K562 (cell line): ENCODE measurements around the gene SLC19A1. TPM values are rescaled to one million over a fixed set of nuclear protein-coding genes. Genes with fewer than 3 reads are reported as not detected.

Source experiments
- ATF6 ChIP-seq: sonication (generic); formaldehyde crosslinking; IDR thresholded peaks from 2 replicates; pipeline ENCODE4 v1.4.0; 2020; ENCODE audit warnings: mild to moderate bottlenecking, missing genetic modification reagents
- CREM ChIP-seq: IDR thresholded peaks from 2 replicates; pipeline ENCODE4 v1.6.1; 2014; ENCODE audit warnings: antibody characterized with exemption, low read depth
- E4F1 ChIP-seq: fragments of 250-450 bp; sonication (Bioruptor Pico); IDR thresholded peaks from 2 replicates; pipeline ENCODE4 v1.5.0; 2021; ENCODE audit warnings: mild to moderate bottlenecking, borderline replicate concordance
- EZH2 ChIP-seq: IDR thresholded peaks from 2 replicates; pipeline ENCODE4 v1.6.1; 2012; ENCODE audit warnings: low read depth, mild to moderate bottlenecking, inconsistent platforms, low read length, borderline replicate concordance
- HDAC6 ChIP-seq: IDR thresholded peaks from 2 replicates; pipeline ENCODE4 v1.6.1; 2012; ENCODE audit warnings: low read depth, mild to moderate bottlenecking, control low read depth, inconsistent platforms, low read length, moderate library complexity
- HMGN3 ChIP-seq: IDR thresholded peaks from 2 replicates; pipeline ENCODE4 v1.6.1; 2011; ENCODE audit warnings: borderline replicate concordance, low read depth, mild to moderate bottlenecking, mixed read lengths, low read length; ENCODE audit not compliant: insufficient read length; ENCODE audit errors: extremely low read depth
- KDM5B ChIP-seq: fragments of 200-600 bp; sonication (generic); IDR thresholded peaks from 2 replicates; pipeline ENCODE4 v1.6.1; 2012; ENCODE audit warnings: low read depth, mild to moderate bottlenecking, moderate library complexity, low read length, control low read depth, inconsistent platforms; ENCODE audit not compliant: insufficient replicate concordance
- MCM5 ChIP-seq: fragments of 450-650 bp; IDR thresholded peaks from 2 replicates; pipeline ENCODE4 v1.6.1; 2016; ENCODE audit warnings: low read depth
- MEF2D ChIP-seq: conservative IDR thresholded peaks from 2 replicates; pipeline ENCODE4 v1.6.1; 2016; ENCODE audit warnings: low read depth, missing genetic modification characterization, missing compliant biosample characterization
- NKRF ChIP-seq: fragments of 450-650 bp; IDR thresholded peaks from 2 replicates; pipeline ENCODE4 v1.6.1; 2016; ENCODE audit warnings: borderline replicate concordance
- POLR2G ChIP-seq: fragments of 200-400 bp; formaldehyde crosslinking; IDR thresholded peaks from 2 replicates; pipeline ENCODE4 v1.6.1; 2017; ENCODE audit warnings: low read depth, mild to moderate bottlenecking, antibody characterized with exemption, low read length, moderate library complexity
- PRMT5 ChIP-seq: sonication (generic); formaldehyde crosslinking; IDR thresholded peaks from 2 replicates; pipeline ENCODE4 v1.5.0; 2020; ENCODE audit warnings: missing genetic modification reagents
- RBFOX2 ChIP-seq: fragments of 200-400 bp; formaldehyde crosslinking; IDR thresholded peaks from 2 replicates; pipeline ENCODE4 v1.6.1; 2017; ENCODE audit warnings: low read depth, mild to moderate bottlenecking, low read length, moderate library complexity
- SP2 ChIP-seq: IDR thresholded peaks from 2 replicates; pipeline ENCODE4 v1.6.1; 2011; ENCODE audit warnings: mild to moderate bottlenecking, low read depth, low read length, moderate library complexity; ENCODE audit not compliant: poor library complexity, severe bottlenecking; ENCODE audit errors: extremely low read depth
- TGIF2 ChIP-seq: sonication (generic); formaldehyde crosslinking; IDR thresholded peaks from 2 replicates; pipeline ENCODE4 v1.8.1; 2022; ENCODE audit warnings: mild to moderate bottlenecking, missing genetic modification reagents, moderate library complexity
- ZBTB1 ChIP-seq: sonication (generic); formaldehyde crosslinking; IDR thresholded peaks from 2 replicates; pipeline ENCODE4 v1.8.1; 2023; ENCODE audit warnings: missing genetic modification reagents, low read depth, mild to moderate bottlenecking, borderline replicate concordance
- ZBTB33 ChIP-seq: sonication (generic); formaldehyde crosslinking; IDR thresholded peaks from 2 replicates; pipeline ENCODE4 v1.8.1; 2023; ENCODE audit warnings: mild to moderate bottlenecking, missing genetic modification reagents
- ZFP1 ChIP-seq: fragments of 450-650 bp; formaldehyde crosslinking; IDR thresholded peaks from 2 replicates; pipeline ENCODE4 v1.4.0; 2020; ENCODE audit warnings: mild to moderate bottlenecking, mixed read lengths
- ZNF175 ChIP-seq: fragments of 200-800 bp; sonication (Bioruptor generic); IDR thresholded peaks from 2 replicates; pipeline ENCODE4 v1.6.1; 2016; ENCODE audit warnings: low read depth, mild to moderate bottlenecking, missing genetic modification characterization, missing compliant biosample characterization
- ZNF830 ChIP-seq: fragments of 250-450 bp; sonication (Bioruptor Pico); IDR thresholded peaks from 2 replicates; pipeline ENCODE4 v1.5.0; 2021; ENCODE audit warnings: mild to moderate bottlenecking
- polyA plus RNA-seq, 8 experiments: library from polyadenylated mRNA; depleted of rRNA in 4 of 8; stranded (reverse) in 5 of 8; unstranded in 3 of 8; fragments of >200 nt; fragmentation: Nextera tagmentation in 2 of 8; fragmentation: Illumina TruSeq in 1 of 8; extraction: Ambion mirVana in 2 of 8; extraction: Trizol in 1 of 8; gene quantifications; 2 replicates each; pipeline versions ENCODE4 v1.2.1 to v1.2.3, GENCODE V29; 2011 to 2014; ENCODE audit warnings: inconsistent platforms in 1 of 8, missing spikeins in 1 of 8
- total RNA-seq, 7 experiments: library from RNA; depleted of rRNA in 6 of 7; stranded (reverse); fragments of >200 nt in 6 of 7; fragmentation: Illumina TruSeq in 2 of 7; extraction: Trizol in 2 of 7; gene quantifications; 2 replicates each; pipeline versions ENCODE4 v1.2.1 to v1.2.3, GENCODE V29; 2011 to 2021; ENCODE audit warnings: low replicate concordance in 1 of 7

Gene SLC19A1
- total and polyA plus RNA-seq, 9 of the 15 experiments (the other 6 are each of a cell fraction or from before 2014, with no cell fraction given) = 0.65 to 88.7 (median 12.0) TPM

- TF ChIP-seq KDM5B = peak; percentile 18
- no peak for TF ChIP-seq NKRF
- TF ChIP-seq MEF2D = no peak
- no peak for TF ChIP-seq ZNF175 (CRISPR knock-in tag)
- no peak for TF ChIP-seq PRMT5 (CRISPR knock-in tag)
- no peak for TF ChIP-seq TGIF2
- TF ChIP-seq ATF6 (CRISPR knock-in tag) = no peak
- peak; percentile 84 for TF ChIP-seq CREM
- TF ChIP-seq MCM5 = no peak
- TF ChIP-seq EZH2 = no peak
- no peak for TF ChIP-seq ZBTB33 (CRISPR knock-in tag)
- peak; percentile 75 for TF ChIP-seq POLR2G
- no peak for TF ChIP-seq E4F1 (CRISPR knock-in tag)
- TF ChIP-seq ZBTB1 (CRISPR knock-in tag) = no peak
- no peak for TF ChIP-seq HDAC6
- TF ChIP-seq ZFP1 (CRISPR knock-in tag) = no peak
- TF ChIP-seq ZNF830 (CRISPR knock-in tag) = no peak
- no peak for TF ChIP-seq SP2
- 0 out of 2 replicates have a peak, but pooled peaks have one; percentile 5 for TF ChIP-seq RBFOX2
- peak; percentile 24 for TF ChIP-seq HMGN3
Measured at GRCh38 chr21:45542242-45542666, at the start of gene SLC19A1 (continued).
